HG02943 (cell line): ENCODE measurements around the gene MND1.
A peak's percentile ranks its signal among the peaks of the same experiment; 100 is the strongest.
"Not testable (repeated sequence)": the region's sequence is repeated elsewhere in the genome, so short reads cannot be mapped to it uniquely, and the experiment has no call there.

Source experiments
- ATAC-seq: cut with Tn5 transposase; IDR thresholded peaks from one replicate; pipeline ENCODE4 v1.9.1; 2021; ENCODE audit warnings: mild to moderate bottlenecking, low read depth, moderate library complexity; ENCODE audit not compliant: unreplicated experiment

The MND1 gene

DNA sequence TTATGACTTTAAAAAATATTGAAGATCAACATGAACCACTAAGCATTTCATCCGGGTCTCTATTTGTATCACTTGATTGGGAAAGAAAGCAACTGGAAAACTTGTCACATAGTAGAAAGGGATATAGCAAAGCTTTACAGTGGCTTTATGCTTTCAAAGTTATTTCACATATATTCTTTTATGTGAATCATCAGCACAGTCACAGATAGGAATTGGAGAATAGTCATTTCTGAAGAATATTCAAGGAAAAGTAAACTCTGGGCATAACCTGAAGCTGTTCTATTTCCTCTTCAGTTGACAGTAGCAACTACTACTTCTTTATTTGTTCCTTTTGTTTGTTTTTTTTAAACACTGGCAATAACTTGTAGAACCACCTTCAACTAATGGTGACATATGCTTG, 50.5 kb downstream of the MND1 start:
- no peak for ATAC-seq

DNA sequence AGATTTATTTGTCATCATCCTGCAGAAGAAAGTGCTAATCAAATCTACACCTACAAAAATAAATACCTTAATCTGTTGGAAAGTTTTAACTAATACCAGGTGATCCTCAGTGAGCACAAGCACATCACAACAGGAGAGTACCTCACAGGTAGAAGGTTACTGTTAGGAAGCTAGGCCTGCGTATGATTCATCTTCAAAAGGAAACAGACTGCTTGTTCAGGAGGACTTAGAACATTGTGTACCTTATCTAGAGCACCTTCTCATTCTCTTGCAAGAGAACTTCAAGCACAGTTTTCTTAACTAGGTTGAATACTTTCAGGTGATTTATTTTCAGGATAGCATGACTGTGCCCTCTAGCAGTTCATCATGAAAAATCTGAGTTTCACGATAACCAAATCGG, 54.2 kb downstream of the MND1 start:
- ATAC-seq: no peak

DNA sequence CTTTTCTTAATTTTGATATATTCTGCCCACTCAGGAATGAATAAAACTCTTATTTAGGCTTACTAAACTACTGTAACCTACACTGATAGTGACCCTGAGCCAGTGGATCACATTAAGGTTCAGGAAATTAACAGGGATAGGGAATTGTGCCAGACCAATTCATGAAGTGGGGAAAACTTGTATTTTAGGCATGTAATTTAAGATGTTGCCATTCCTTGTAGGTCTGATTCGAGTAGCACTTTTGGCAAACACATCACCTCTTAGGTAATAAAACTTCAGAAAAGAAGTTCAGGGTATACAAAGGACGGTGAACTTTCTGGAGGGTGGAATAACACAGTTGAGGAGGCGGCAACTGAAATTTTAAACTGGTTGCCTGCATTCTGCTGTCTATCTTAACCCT, 54.9 kb downstream of the MND1 start:
- no peak for ATAC-seq

DNA sequence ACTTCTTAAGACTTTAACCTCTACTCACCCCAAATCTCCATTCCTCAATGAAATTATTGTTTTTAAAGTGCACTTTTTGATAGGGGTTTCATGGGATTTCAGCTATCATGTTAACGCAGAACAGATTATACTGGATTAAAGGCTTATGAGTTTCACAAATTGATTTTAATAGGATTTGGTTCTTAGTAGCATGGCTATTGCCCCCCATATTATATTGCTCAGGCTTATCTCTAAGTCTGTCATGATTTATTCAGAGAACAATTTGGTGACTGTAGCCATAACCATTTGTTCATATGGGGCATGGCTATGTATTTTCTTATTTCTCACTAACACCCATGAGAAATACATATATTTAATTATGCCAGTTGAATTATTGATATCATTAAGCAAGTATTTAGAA, 57.0 kb downstream of the MND1 start:
- ATAC-seq: no peak

DNA sequence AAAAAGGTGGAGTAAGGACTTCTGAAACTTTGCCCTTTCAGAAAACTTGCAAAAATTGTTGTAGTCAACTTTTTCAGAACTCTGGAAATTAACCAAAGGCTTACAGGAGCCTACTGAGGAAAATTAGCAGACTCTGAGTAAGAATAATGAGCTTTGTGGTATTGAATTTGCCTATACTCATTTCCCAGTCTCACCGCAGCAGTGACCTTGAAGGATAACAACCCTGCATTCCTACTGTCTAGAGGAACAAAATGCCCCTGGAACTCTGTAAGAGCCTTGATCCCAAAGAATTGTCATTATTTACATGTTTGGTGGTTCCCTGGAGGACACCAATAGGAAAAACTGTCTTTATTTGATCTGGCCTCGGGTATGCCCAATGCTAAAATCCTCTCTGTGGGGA, 57.9 kb downstream of the MND1 start:
- ATAC-seq: no peak

DNA sequence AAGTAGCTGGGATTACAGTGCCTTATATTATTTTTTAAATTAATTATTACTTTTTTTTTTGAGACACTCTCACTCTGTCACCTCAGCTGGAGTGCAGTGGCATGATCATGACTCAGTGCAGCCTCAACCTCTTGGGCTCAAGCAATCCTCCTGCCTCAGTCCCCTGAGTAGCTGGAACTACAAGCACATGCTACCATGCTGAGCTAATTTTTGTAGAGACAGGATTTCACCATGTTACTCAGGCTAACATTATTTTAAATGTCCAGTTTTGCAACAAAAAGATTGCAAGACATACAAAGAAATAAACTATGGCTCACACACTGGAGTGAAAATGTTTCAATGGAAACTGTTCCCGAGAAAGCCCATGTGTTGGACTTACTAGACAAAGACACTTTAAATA, 59.2 kb downstream of the MND1 start:
- no peak for ATAC-seq

DNA sequence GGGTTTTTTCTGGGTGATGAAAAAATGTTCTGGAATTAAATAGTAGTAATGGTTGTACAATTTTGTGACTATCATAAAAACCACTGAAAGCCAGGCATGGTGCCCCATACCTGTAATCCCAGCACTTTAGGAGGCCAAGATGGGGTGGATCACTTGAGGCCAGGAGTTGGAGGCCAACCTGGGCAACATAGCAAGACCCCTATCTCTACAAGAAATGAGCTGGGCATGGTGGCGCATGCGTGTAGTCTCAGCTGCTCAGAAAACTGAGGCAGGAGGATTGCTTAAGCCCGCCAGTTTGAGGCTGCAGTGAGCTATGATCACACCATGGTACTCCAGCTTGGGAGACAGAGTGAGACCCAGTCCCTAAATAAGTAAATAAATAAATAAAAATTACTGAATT, 63.4 kb downstream of the MND1 start:
- no peak for ATAC-seq

DNA sequence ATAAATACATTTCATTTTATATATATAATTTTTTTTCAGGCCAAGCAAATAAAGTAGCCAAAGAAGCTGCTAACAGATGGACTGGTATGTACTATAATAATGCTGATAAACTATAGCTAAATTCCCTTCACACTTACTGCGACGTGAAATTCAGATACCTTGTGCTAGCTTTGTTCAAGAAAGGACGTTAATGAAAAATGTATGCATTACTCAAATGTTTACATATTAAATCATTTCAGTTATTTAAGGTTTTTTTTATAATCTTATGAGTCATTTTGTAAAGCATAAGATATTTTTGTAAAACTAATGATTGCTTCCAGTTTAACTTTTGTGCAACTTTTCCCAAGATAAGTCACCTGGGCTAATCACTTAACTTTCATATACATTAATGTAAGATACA, 64.4 kb downstream of the MND1 start:
- ATAC-seq: no peak

DNA sequence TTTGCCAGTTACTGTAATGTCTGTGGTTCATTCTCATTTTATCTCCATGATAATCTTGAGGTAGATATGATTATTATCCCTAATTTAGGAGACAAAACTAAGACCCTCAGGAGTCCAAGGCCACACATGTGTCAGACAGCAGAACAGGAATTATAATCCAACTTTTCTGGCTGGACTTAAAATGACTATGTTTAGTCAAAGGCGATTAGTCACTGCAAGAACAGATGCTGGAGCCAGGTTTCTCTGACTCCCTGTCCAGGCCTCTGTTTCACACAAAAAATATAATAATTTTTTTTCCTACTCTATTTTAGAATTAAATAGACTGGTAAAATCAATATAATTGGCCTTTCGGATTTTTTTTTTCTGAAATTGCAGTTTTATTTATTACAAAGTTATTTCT, 64.9 kb downstream of the MND1 start:
- ATAC-seq: no peak

DNA sequence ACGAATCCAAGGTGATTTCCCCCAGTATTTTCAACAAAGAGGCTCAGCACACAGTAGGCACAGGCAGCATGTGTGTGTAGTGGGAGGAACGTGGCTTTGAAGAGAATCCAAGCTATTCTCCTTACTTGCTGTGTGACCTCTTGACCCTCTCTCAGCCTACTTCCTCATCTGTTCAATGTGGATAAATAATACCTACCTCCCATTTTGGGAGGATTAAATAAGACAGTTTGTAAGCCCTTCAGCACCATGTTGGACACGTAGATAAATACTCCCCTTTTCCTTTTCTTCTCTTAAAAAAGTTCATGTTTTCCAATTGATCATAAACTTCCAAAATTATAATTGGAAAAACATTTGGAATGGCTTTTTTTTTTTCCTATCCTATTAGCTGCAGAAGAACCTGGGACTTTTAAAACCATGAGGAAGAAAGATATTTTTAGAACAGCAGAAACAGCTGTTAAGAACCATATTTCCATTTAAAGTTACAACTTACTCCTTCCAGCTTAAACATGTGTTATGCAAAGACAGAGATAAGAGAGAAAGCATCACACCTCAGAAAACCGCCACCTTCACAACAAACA, 65.5 kb downstream of the MND1 start:
- no peak for ATAC-seq

DNA sequence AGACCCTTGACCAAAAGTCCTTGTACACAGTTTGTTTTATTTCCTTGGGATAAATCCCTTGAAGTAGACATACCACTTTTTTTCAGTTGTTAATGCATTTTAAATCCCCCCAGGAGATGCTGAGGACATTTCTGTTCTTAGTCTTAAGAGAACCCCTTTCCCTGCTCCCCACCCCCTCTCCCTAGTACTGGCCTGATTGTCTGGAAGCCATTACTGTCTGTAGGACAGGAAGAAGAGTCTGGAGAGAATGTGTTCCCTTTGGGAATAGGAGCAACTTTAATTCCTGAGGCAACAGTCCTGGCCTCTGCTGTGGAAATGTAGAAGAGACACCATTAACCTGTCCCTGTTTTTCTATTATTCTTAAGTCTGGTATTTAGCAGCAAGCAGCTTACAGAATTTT, 69.4 kb downstream of the MND1 start:
- no peak for ATAC-seq

DNA sequence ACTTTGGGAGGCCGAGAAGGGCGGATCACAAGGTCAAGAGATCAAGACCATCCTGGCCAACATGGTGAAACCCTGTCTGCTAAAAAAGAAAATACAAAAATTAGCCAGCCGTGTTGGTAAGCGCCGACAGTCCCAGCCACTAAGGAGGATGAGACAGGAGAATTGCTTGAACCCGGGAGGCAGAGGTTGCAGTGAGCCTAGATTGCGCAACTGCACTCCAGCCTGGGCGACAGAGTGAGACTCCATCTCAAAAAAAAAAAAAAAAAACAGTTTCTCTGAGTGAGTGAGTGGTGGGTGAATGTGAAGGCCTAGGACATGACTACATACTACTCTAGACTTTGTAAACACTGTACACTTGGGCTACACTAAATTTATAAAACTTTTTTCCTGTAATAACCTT, 72.0 kb downstream of the MND1 start:
- ATAC-seq: not testable (repeated sequence)

DNA sequence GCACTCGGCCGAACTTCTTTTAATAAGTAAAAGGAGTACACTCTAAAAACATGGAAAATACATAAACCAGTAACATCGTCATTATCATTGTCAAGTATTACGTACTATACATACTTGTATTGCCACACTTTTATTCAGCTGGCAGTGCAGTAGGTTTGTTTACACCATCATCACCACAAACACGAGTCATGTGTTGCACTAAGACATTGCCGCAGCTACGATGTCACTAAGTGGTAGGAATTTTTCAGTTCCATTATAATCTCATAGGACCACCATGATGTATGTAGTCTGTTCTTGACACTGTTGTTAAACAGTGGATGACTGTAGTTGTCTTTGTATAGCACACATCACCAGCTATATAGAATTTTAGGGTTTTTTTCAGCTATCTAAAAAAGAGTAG, 73.6 kb downstream of the MND1 start:
- ATAC-seq: no peak

DNA sequence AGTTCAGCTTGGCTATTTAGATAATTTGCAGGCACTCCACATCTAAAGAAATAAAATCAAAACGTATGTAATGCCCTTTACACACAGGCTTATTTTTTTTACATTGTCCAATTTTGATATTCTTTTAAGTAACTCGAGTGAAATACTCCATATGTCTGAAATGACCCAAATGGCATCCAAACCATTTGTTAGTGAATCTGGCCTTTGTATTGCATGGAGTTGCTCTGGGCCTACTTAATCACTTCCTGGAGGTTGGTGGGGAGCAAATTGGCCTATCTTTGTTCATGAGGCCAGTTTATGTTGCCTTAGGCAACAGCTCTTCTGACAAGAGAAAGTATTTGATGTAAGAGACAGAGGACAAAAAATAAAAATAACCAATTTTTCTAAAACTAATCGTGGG, 74.1 kb downstream of the MND1 start:
- no peak for ATAC-seq

DNA sequence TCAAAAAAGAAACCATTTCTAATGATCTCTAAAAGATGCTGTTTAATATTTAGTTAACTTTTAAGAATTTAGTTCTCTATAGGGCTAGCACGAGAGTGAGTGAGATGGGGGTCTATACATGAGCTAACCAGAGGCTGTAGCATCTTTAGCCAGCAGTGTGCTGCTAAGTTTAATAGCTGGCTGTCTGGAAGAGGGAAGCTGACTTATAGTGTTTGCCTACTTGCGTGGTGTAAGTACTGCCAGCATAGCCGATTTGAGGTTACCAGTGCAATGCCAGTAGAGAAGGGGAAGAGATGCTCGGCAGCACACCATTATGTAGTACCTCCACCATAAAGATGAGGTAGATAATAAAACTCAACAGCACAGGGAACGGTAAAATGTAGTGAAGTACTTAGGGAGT, 74.5 kb downstream of the MND1 start:
- ATAC-seq: no peak

DNA sequence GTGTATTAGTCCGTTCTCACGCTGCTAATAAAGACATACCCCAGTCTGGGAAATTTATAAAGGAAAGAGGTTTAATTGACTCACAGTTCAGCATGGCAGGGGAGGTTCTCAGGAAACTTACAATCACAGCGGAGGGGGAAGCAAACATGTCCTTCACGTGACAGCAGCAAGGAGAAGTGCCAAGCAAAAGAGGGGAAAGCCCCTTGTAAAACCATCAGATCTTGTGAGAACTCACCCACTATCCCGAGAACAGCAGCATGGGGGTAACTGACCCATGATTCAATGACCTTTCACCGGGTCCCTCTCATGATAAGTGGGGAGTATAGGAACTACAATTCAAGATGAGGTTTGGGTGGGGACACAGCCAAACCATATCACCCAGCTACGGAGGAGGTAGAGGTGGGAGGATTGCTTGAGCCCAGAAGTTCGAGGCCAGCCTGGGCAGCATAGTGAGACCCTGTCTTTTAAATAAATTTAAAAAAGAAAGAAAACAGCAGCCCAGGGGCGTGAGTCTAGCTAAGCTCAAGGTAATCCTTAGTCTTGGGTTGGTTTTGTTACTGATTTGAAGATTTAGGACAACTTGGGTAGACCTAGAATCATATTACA, 75.3 kb downstream of the MND1 start:
- no peak for ATAC-seq

DNA sequence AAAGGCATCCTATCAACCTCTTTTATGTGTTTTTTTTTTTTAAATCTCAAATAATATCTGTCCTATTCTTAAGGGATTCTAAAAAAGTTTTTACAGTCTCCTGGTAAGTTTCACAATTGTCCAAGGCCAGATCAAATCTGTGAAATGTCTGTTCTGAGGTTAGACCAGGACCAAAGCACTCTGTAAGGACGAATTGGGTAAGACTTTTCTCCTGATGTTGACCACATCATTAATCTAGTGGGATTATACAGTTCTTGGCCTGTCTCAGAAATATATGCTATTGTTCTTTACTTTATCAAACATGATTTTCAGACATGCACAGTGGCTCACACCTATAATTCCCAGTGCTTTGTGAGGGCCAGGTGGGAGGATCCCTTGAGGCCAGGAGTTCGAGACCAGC, 75.9 kb downstream of the MND1 start:
- ATAC-seq: no peak

DNA sequence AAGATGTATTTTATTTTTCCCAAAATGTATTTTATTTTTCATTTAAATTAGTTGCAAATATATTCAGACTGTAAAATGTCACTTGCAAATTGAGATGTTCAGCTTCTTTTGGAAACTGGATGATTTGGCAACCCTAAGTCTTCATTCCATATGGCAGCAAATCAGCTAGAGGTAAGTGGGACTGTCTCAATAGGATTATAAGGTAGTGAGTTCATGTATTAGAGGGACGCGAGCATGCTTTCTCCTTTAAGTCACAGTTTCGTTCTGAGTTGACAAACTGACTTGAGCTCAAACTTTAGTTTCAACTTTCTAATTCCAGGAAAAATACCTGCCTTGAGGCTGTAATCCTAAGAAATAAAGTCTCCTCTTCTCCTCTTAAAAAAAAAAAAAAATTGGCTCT, 77.5 kb downstream of the MND1 start:
- ATAC-seq: no peak

DNA sequence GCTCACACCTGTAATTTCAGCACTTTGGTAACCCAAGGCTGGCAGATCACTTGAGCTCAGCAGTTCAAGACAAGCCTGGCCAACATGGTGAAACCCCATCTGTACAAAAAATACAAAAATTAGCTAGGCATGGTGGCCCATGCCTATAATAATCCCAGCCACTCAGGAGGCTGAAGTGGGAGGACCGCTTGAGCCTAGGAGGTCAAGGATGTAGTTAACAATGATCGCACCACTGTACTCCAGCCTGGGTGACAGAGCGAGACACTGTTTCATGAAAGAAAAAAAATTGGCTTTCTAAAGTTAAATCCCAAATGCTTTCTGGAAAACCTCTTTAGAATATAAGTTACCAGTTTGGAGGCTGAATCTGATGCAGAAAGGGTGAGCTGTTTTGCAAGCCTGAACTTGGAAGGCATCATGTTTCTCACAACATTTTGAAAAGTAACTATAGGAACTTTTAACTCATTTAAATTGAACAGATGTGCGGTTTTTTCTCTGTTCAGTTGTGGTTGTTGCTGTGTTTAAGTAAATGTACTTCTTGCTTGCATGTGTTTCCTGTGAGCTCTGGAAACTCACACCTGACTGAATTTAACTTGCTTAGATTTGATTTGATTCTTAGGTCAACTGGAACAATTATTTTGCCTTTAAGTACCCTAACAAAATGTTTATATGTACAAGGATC, 81.9 kb downstream of the MND1 start:
- peak; percentile 51 for ATAC-seq

DNA sequence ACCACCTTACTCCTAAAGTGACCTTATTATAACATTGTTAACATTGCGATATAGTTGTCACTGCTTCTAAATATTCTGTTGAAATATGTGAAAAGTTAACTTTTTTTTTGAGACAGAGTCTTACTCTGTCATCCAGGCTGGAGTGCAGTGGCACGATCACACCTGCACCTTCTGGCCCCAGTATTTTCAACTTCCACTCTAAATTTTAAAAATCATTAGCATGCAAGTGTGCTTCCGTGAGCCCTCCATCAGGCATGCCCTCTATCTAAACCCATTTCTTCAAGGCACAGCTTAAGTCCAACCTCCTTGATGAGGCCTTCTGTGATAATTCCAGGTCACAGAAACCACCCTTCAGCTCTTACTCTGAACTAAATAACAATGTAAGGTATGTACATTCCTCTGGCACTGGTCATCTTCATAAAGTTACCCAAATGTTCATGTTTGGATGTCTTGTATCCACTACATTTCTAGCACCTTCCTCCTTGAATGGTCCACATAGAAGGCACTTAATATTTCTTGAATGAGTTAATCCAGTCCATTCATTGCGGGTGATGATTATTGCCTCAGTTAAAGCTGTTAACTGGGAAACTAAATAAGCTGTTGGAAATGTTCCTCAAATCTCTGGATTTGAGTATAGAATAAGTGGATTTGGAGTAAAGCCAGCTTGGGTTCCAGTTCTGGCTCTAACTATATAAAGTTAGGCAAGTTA, 83.0 kb downstream of the MND1 start:
- no peak for ATAC-seq

DNA sequence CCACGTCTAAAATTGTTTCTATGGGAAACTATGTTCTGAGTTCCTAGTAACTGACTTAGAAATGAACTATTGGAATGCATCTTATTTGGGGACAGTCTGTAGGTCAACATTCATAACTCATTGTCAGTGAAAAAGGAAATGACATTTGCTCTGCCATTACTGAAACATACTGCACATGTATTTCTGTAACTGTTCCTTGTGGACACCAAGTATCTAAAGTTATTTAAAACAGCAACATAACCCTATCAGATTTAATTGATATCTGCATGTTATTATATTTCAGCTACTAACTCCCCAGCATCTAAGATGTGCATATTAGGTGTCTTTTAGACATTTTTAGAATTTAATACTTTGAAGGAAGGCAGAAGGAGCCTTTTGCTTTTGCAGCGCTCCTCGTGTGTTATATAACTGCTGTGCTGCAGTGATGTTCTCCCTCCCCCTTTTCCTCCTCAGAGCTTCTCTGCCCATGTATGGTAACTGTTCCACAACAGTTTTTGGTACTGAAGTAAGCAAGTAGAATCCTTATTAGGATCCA, 84.5 kb downstream of the MND1 start:
- no peak for ATAC-seq
